Body of pancreas (tissue), 4 donors: ENCODE measurements around the gene ABCB10. TPM values are rescaled to one million over a fixed set of nuclear protein-coding genes. Genes with fewer than 3 reads are reported as not detected.
"Not testable (repeated sequence)": the region's sequence is repeated elsewhere in the genome, so short reads cannot be mapped to it uniquely, and the experiment has no call there.

Experiments used
- ATAC-seq: fragments of 150-250 bp; one replicate; pipeline ENCODE4 v1.9.1; 2016
- DNase-seq, 4 donors: peaks; one replicate each; pipeline ENCODE4 v3.0.0-alpha.2; 2019
- H3K27ac ChIP-seq, 4 donors: fragments of 200-600 bp; sonication (generic); 1 replicate in 3 of 4; 2 replicates in 1 of 4; pipeline versions ENCODE4 v1.5.1 to v1.6.1; 2016 to 2019; ENCODE audit warnings: mild to moderate bottlenecking in 1 of 4, mixed read lengths in 1 of 4, moderate library complexity in 1 of 4
- H3K27me3 ChIP-seq, 2 donors: fragments of 200-600 bp; sonication (generic); one replicate each; pipeline ENCODE4 v1.6.0; 2016; ENCODE audit warnings: mild to moderate bottlenecking in 1 of 2
- H3K36me3 ChIP-seq, 2 donors: fragments of 200-600 bp; sonication (generic); replicated peaks in 1 of 2; 2 replicates each; pipeline ENCODE4 v1.5.1; 2016; ENCODE audit warnings: low read depth in 2 of 2; ENCODE audit not compliant: insufficient read depth in 1 of 2
- H3K4me1 ChIP-seq: fragments of 200-600 bp; sonication (generic); one replicate; pipeline ENCODE4 v1.6.0; 2016
- H3K4me3 ChIP-seq, 2 donors: fragments of 200-600 bp; sonication (generic); 1 replicate in 1 of 2; 2 replicates in 1 of 2; pipeline ENCODE4 v1.5.1; 2016 to 2019
- H3K9me3 ChIP-seq, 3 donors: fragments of 200-600 bp; sonication (generic); 1 replicate in 2 of 3; 2 replicates in 1 of 3; pipeline ENCODE4 v1.5.1; 2016
- CTCF ChIP-seq, 7 experiments: fragments of 450-650 bp in 4 of 7; fragments of 200-600 bp in 3 of 7; sonication (generic) in 3 of 7; IDR thresholded peaks; one replicate each; pipeline ENCODE4 v1.5.1; 2016 to 2019; ENCODE audit warnings: antibody characterized with exemption in 7 of 7
- POLR2A ChIP-seq, 3 donors: fragments of 450-650 bp; IDR thresholded peaks; one replicate each; pipeline ENCODE4 v1.6.1; 2016; ENCODE audit warnings: antibody characterized with exemption in 3 of 3, mild to moderate bottlenecking in 2 of 3
- WGBS, 2 donors: methylation state at CpG; one replicate each; pipeline ENCODE4 v1.1.5; 2017; 5-methylcytosine and 5-hydroxymethylcytosine counted together
- intact Hi-C: fragments of 100-400 bp; cut with DNase I; formaldehyde crosslinking; loops from one replicate; pipeline ENCODE4 v1.15.1; 2023
- total RNA-seq, 2 donors: library from RNA; depleted of rRNA; stranded (reverse); fragments of >200 nt; gene quantifications; one replicate each; pipeline ENCODE4 v1.1.0, GENCODE V29; 2016

The ABCB10 gene
- total RNA-seq, 2 donors from 2014 or later, result 7.8 to 15.2 TPM

- ATAC-seq, result no peak
- H3K4me3 ChIP-seq, result no peak overlapping the region
- no peak overlapping the region for H3K27ac ChIP-seq
- TF ChIP-seq POLR2A (IDR thresholded peaks at IDR 0.05) (no peak), CTCF (IDR thresholded peaks at IDR 0.05) (no peak)
- DNase-seq, result no peak
- WGBS, 2 donors, result 81 to 85% methylated on average over 5 of the region's 5 CpGs
- no peaks in the 10 kb centered on the region for H3K27me3 ChIP-seq
- H3K36me3 ChIP-seq, result no peaks in the 10 kb centered on the region
- no peaks in the 10 kb centered on the region for H3K9me3 ChIP-seq
- H3K4me1 ChIP-seq, result peaks cover 26% of the 10 kb centered on the region
- intact Hi-C loops, result loop anchor here (10.0 kb wide), 1 partner anchor 64 kb away; the partner anchor contains the start of genes TAF5L and URB2
Observed at GRCh38 chr1:229561141-229561540, 2.6 kb upstream of the ABCB10 start.

GRCh38 chr1:229560124-229560523 lies 1.6 kb upstream of the ABCB10 start:
- not testable (repeated sequence) for ATAC-seq, H3K27ac ChIP-seq, H3K4me3 ChIP-seq, H3K36me3 ChIP-seq, H3K9me3 ChIP-seq, DNase-seq, H3K27me3 ChIP-seq
- peaks cover 32% of the 10 kb centered on the region for H3K4me1 ChIP-seq
- WGBS, 2 donors, result 88 to 98% methylated on average over 15 of the region's 15 CpGs
- intact Hi-C loops, result loop anchor here (10.0 kb wide), 1 partner anchor 65 kb away; the partner anchor contains the start of genes TAF5L and URB2

GRCh38 chr1:229559336-229559801 lies 862 bp upstream of the ABCB10 start:
- H3K9me3 ChIP-seq, H3K27me3 ChIP-seq, intact Hi-C loops, ATAC-seq, H3K36me3 ChIP-seq: not testable (repeated sequence)
- peak overlapping the region; percentile 27 to 38 for H3K4me3 ChIP-seq
- 15 to 34% methylated on average over 20 of the region's 20 CpGs for WGBS, 2 donors
- H3K4me1 ChIP-seq, result peaks cover 34% of the 10 kb centered on the region
- DNase-seq, result peak in 1 of 4 donors; percentile 18
- H3K27ac ChIP-seq, result peak overlapping the region in 3 of 4 donors; percentile 85 to 93 (median 86)

- DNase-seq, result peak; percentile 30 to 61 (median 42)
- H3K9me3 ChIP-seq, result no peaks in the 10 kb centered on the region
- H3K36me3 ChIP-seq, result no peaks in the 10 kb centered on the region
- peaks cover 37% of the 10 kb centered on the region for H3K4me1 ChIP-seq
- H3K27me3 ChIP-seq, result no peaks in the 10 kb centered on the region
- peak overlapping the region; percentile 85 to 93 (median 88) for H3K27ac ChIP-seq
- ATAC-seq, result peak; percentile 33
- WGBS, 2 donors, result 0 to 1% methylated on average over 10 to 59 of the region's 59 CpGs
- TF ChIP-seq POLR2A (IDR thresholded peaks at IDR 0.05) (no peak), CTCF (IDR thresholded peaks at IDR 0.05) (peak in 1 of 7 experiments; percentile 29)
- peak overlapping the region; percentile 29 to 58 for H3K4me3 ChIP-seq
- intact Hi-C loops, result no loop called here
Observed at GRCh38 chr1:229557913-229558414, 543 bp downstream of the ABCB10 start.

- H3K9me3 ChIP-seq, result no peaks in the 10 kb centered on the region
- no peak for DNase-seq
- intact Hi-C loops, result no loop called here
- H3K27me3 ChIP-seq, result no peaks in the 10 kb centered on the region
- TF ChIP-seq CTCF (IDR thresholded peaks at IDR 0.05), result no peak
- no peak for TF ChIP-seq POLR2A (IDR thresholded peaks at IDR 0.05)
- ATAC-seq, result no peak
- H3K36me3 ChIP-seq, result no peaks in the 10 kb centered on the region
- peak overlapping the region; percentile 29 to 58 for H3K4me3 ChIP-seq
- WGBS, 2 donors, result 20 to 25% methylated on average over 5 of the region's 5 CpGs
- H3K27ac ChIP-seq, result peak overlapping the region; percentile 85 to 93 (median 88)
- H3K4me1 ChIP-seq, result peaks cover 37% of the 10 kb centered on the region
Observed at GRCh38 chr1:229557200-229557850, 1.2 kb downstream of the ABCB10 start.
